IMR-90 (cell line): Measurements from ENCODE around the gene PPIL3.

Experiments used
- BHLHE40 ChIP-seq: fragments of 150-350 bp; IDR thresholded peaks from 2 replicates; pipeline ENCODE4 v1.6.1; 2016; ENCODE audit warnings: mild to moderate bottlenecking, low read depth, low read length
- CEBPB ChIP-seq: IDR thresholded peaks from 2 replicates; pipeline ENCODE4 v1.6.1; 2012; ENCODE audit warnings: low read depth, low read length, improper control_type of control experiment
- CTCF ChIP-seq: conservative IDR thresholded peaks from 2 replicates; pipeline ENCODE4 v1.5.1; 2012; ENCODE audit warnings: mild to moderate bottlenecking, low read depth, low read length, improper control_type of control experiment
- ELK1 ChIP-seq: fragments of 150-350 bp; IDR thresholded peaks from 2 replicates; pipeline ENCODE4 v1.6.1; 2016; ENCODE audit warnings: low read depth, mild to moderate bottlenecking, low read length, moderate library complexity, borderline replicate concordance
- MXI1 ChIP-seq: IDR thresholded peaks from 2 replicates; pipeline ENCODE4 v1.6.1; 2012; ENCODE audit warnings: low read depth, mild to moderate bottlenecking, low read length, moderate library complexity, borderline replicate concordance
- POLR2A ChIP-seq: IDR thresholded peaks from 2 replicates; pipeline ENCODE4 v1.6.1; 2012; ENCODE audit warnings: mild to moderate bottlenecking, low read depth, low read length
- RAD21 ChIP-seq: IDR thresholded peaks from 2 replicates; pipeline ENCODE4 v1.6.1; 2012; ENCODE audit warnings: low read length, improper control_type of control experiment
- RFX5 ChIP-seq: IDR thresholded peaks from 2 replicates; pipeline ENCODE4 v1.8.0; 2012; ENCODE audit warnings: low read depth, mild to moderate bottlenecking, low read length, moderate library complexity
- USF2 ChIP-seq: fragments of 150-350 bp; IDR thresholded peaks from 2 replicates; pipeline ENCODE4 v1.6.1; 2017; ENCODE audit warnings: mild to moderate bottlenecking, antibody characterized with exemption, low read length, low read depth

GRCh38 chr2:200864176-200865034, 24.5 kb downstream of the PPIL3 start, which contains the start of gene CLK1:
- peak; percentile 74 for TF ChIP-seq MXI1
- TF ChIP-seq RAD21: no peak
- no peak for TF ChIP-seq CTCF
- TF ChIP-seq POLR2A: peak; percentile 99
- TF ChIP-seq RFX5: no peak
- TF ChIP-seq CEBPB: peak; percentile 63
- TF ChIP-seq USF2: 0 out of 2 replicates have a peak, but pooled peaks have one; percentile 1
- no peak for TF ChIP-seq ELK1
- peak; percentile 71 for TF ChIP-seq BHLHE40
